NOMO-1 treated with DMSO at 0.1 percent for 48 hours (cell line): ENCODE results near the gene STON2.

Experiments
- DNase-seq: peaks from one replicate; lab custom pipeline; 2025; ENCODE audit not compliant: unreplicated experiment; lab: John Stamatoyannopoulos, UW

Gene STON2

GRCh38 chr14:81340201-81340600 is 59.9 kb downstream of the STON2 start:
- DNase-seq, result no peak

DNA sequence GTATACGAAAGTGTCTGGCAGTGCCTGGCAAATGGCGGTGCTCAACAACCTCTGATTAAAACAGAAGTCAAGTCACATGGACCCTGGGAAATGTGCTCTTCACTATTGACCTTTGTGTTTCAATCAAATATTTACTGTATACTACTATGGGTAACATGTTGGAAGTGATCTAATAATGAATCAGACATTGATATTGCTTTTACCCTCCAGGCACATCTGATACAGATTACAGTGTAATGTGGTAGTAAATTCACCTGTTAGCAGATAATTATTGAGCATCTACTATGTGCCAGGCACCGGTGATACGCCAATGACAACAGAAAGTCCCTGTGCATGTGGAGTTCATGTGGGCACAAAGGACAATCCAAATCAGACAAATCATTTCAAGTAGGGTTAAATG is 63.1 kb downstream of the STON2 start:
- no peak for DNase-seq

DNA sequence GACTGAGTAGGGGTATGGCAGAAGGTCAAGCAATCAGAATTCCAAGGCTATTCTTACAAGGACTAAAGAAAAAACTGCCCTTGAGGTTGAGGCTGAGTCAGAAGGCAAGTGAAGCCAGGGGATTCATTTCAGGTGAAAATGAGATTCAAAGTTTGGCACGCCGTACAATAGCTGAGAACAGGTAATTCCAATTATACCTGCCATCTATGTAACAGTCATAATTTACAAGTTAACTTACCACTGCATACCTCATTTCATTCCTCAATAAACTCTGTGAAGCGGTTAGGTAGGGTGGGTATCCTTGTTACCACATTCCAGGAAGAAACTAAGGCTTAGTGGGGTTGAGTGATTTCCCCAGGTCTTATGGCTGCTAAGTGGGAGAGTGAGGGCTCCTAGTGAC is 64.1 kb downstream of the STON2 start:
- no peak for DNase-seq

- DNase-seq, result no peak
Measured at GRCh38 chr14:81332725-81333124, 67.4 kb downstream of the STON2 start.

DNA sequence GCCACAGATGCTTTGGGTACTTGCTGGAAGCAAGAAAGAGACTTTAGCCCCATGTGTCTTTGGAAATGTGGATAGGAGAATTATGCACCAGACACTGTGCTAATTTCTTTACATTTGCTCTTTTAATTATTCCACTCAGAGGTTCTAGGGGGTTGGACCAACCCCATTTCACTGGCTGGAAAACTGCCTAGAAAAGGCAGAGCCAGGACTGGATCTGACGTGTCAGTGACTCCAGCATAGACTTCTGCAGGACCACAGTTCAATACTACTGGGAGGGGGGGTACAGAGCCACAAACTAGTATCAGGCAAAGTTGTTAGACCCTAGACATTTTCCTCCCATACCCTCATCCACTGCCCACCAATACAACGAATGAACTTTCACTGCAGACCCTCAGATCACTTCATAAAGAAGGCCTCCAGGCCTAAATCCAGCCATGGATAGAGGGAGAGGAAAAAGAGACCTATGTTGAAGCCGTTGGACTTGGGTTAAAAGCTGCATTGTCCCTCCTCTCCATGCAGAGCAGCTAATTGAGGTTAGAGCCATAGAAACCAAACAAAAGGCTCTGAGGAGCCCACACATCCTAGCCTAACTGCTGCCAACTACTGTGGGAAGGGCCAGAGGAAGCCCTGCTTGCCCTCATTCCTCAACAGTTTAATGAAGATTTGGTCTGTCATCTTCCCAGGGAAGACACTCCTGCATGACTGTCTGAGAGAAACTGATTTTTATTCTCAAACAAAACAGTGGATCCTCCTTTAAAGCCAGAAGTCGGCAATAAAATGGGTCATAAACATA is 68.7 kb downstream of the STON2 start:
- DNase-seq, result no peak

DNA sequence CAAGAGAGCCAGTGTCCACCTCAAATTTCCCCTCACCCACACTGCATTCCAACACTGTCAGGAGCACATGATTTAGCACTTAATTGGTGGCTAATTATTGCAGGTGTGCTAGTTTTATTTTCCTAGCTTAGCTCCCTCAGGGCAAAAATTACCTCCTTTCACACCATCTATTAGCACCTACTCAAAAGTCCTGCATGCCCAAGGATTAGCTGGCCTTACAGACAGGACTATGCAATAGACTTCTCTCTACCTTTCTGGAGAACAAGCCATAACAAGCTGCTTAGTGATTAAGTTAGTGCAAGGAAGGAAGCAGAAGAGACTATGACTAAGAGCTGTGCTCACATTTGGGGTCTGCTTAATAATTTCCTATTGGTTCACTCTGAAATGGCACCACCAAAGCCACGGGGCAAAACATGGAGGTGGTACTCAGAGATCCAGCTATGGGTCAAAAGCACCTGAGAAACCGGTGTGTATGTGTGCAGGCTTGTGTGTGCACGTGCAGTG is 69.5 kb downstream of the STON2 start:
- no peak for DNase-seq

- no peak for DNase-seq
Measured at GRCh38 chr14:81329640-81330381, 70.3 kb downstream of the STON2 start.

DNA sequence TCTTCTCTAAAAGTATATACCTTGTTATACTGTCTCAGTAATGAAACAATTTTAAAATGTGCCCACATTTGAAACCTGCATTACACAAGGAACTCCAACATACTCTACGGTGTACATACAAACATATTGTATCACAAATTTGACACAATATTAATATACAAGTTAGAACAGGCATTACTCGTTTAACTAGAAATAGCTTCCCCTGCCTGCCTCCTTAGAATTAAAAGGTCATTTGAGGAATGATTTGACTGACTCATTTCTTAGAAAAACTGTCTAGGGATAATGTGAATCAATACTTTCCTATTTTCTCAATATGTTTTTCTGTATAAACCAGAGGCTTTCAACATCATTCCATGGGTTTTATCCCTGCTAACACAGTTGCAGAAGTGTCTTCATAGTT is 73.7 kb downstream of the STON2 start:
- no peak for DNase-seq

- DNase-seq, result no peak
Measured at GRCh38 chr14:81324011-81324410, 76.1 kb downstream of the STON2 start.

DNA sequence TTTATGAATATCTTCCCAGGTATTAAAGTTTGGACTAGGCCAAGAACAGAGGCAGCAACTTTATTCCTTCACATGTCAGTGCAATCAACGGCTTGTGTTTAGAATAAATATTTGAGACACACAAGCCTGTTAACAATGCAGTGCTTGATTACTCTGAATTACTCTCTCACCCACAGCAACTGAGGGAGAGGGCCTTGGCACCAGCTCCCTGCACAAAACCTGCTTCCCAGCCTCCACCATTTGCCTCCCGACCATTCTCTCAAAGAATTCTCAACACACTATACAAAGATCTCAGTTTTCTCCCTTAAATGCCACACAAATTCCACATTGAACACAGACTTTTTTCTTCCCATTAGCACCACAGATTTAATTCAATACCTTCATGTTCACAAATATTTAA is 77.0 kb downstream of the STON2 start:
- no peak for DNase-seq

GRCh38 chr14:81319946-81320345 is 80.2 kb downstream of the STON2 start:
- no peak for DNase-seq

- DNase-seq, result no peak
Measured at GRCh38 chr14:81319314-81319713, 80.8 kb downstream of the STON2 start.

DNA sequence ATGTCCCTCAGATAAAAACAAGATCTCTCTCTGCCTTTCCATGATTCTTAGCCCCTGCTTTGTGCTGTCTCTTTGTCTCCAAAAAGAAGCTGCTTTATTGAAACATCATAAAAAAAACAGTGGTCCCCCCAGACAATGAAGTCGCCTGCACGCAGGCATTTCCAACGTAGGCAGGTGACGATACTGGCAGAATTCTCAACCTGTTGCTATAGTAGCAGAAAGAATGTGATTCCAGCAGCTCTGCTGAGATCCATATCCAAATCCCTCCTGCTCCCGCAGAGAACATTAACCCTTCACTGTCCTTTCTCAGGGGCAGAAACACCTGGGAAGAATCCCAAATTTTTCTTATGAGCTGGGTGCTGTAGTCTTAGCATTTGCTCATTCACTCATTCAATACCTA is 84.8 kb downstream of the STON2 start:
- DNase-seq, result no peak

DNA sequence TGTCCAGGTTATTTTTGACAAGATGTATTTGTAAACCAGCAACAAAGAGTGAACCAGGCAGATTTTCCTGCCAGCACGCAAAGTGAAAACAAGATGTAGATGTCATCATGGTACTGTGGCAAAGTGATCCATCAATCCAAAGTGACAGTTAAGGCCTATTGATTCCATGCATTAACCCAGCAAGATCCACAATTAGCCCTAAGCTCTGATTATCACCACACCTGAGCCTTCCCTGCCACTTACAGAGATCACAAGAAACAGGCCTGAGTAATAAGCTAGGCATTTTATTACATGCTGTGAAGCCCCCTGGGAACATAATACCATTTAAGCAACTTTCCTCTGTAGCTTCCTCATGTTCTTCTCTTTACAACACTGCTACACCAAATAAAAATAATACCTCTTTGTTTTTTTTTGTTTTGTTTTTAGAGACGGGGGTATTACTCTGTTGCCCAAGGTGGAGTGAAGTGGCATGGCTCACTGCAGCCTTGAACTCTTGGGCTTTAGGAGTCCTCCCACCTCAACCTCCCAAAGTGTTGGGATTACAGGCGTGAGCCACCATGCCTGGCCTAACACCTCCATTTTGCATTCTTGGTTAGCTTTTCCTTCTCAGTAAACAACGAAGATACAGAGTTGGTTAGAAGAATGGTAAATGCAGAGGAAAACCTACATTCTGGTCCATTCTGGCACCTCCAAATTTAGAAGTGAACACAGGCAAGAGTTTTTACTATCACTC is 85.5 kb downstream of the STON2 start:
- no peak for DNase-seq

DNA sequence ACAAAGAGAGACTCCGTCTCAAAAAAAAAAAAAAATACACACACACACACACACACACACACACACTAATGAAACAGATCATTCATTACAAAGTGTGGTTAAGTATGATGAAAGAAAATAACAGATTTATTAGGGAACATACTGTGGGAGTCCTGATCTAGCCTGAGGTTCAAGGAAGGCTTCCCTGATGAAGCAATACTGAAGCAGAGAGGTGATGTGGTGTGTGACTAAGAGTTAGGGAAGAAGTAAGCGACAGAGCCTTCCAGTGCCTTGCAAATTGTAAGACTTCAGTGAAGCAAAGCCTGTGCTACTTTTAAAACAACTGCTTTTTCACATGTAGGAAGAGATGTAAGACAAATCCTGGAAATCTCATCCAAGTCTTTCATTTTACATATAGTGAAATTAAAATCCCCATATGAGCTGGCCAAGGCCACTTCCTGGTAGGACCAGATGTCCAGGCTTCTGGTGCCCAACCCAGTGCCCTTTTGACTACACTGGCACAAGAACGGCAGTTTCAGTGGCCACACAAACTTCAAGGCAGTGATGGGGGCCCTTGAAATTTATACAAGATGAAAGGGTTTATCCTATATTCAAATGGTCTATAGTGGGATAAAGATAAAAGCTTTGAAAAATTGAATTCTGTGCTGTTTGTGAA is 86.2 kb downstream of the STON2 start:
- no peak for DNase-seq

- no peak for DNase-seq
Measured at GRCh38 chr14:81313200-81313599, 86.9 kb downstream of the STON2 start.

- peak; percentile 25 for DNase-seq
Measured at GRCh38 chr14:81312289-81312876, 87.7 kb downstream of the STON2 start.

GRCh38 chr14:81311778-81312177 is 88.3 kb downstream of the STON2 start:
- peak; percentile 33 for DNase-seq

DNA sequence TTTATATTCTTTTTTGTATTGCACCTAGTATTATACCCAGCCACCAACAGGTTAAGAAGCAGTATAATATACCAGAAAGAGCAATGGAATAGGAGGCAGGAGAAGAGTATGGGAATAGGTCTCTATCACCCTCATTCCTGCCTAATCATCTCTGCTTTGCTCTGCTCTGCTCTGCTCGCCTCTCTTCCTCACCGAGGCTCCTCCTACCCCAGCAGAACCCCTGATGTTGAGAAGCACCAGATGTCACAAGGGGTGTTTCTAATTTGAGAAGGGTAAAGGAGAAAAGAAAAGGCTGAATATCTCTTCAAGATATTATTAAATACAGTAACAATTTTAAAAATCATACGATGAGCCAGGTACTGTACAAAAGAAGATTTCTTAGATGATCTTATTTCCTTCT is 89.0 kb downstream of the STON2 start:
- no peak for DNase-seq

DNA sequence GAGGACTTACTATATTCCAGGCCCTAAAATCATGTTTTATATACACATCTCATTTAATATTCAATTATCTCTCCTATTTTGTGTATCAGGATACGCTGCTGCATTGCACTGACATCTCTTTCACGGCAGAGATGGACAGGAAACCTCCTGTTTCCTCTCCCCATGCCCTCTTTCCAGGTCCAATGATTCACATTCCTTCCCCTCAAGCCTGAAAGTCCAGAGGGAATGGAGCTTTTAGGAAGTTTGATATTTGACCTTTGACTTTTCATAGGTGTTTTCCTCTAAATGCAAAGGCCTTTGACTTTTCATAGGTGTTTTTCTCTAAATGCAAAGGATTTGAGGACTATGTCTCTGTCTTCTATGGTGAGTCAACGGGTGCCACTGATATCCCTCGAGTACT is 89.5 kb downstream of the STON2 start:
- no peak for DNase-seq

DNA sequence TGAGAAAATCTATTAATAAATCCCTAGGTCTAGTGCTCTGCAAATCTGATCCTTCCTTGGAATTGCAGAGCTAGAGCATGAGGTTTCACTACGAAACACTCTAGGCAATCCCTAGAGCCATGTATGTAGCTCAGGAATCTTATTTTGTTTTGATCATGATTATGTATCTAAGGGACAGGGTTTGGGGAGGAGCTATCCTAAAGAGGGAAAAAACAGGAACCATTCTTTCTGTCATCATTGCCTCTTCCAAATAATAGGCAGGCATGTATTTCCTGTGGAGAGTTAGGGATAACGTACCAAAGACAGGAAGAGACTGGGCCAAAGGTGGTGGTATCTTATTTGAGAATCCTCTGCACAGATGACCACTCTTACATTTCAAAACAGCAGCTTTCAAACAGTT is 90.6 kb downstream of the STON2 start:
- DNase-seq, result no peak
